ENCODE data around the gene SASH1.

Gene SASH1

GRCh38 chr6:148438632-148439031 is 96.0 kb downstream of the SASH1 start:
- no peak for DNase-seq (ENCODE audit: extremely low spot score)
- POLR2A ChIA-PET, result no interaction called here

DNA sequence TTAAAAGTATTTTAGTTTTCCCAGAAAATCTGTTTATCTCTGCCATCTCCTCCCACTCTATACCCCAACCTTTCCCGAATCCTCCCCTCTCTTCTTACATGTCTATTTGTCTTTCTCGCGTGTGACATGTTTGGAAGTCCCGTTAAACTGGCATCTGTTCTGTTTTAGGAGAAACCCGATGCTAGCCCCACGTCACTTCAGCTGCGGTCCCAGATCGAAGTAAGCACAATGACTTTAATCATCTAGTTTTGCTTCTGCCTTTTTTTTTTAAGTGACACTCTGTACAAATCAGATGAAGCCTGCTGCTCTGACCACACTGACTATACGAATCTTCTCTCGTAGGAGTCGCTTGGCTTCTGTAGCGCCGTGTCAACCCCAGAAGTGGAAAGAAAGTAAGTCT is 97.4 kb downstream of the SASH1 start:
- POLR2A ChIA-PET, result no interaction called here

More at GRCh38 chr6:148438632-148439031, 96.0 kb downstream of the SASH1 start:
- CTCF ChIA-PET, result no interaction called here
- TF ChIP-seq, protein P1, sequence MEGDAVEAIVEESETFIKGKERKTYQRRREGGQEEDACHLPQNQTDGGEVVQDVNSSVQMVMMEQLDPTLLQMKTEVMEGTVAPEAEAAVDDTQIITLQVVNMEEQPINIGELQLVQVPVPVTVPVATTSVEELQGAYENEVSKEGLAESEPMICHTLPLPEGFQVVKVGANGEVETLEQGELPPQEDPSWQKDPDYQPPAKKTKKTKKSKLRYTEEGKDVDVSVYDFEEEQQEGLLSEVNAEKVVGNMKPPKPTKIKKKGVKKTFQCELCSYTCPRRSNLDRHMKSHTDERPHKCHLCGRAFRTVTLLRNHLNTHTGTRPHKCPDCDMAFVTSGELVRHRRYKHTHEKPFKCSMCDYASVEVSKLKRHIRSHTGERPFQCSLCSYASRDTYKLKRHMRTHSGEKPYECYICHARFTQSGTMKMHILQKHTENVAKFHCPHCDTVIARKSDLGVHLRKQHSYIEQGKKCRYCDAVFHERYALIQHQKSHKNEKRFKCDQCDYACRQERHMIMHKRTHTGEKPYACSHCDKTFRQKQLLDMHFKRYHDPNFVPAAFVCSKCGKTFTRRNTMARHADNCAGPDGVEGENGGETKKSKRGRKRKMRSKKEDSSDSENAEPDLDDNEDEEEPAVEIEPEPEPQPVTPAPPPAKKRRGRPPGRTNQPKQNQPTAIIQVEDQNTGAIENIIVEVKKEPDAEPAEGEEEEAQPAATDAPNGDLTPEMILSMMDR (IDR thresholded peaks at IDR 0.05; ENCODE audit: control extremely low read depth, extremely low read depth, low read depth, missing control alignments), result no peak

DNA sequence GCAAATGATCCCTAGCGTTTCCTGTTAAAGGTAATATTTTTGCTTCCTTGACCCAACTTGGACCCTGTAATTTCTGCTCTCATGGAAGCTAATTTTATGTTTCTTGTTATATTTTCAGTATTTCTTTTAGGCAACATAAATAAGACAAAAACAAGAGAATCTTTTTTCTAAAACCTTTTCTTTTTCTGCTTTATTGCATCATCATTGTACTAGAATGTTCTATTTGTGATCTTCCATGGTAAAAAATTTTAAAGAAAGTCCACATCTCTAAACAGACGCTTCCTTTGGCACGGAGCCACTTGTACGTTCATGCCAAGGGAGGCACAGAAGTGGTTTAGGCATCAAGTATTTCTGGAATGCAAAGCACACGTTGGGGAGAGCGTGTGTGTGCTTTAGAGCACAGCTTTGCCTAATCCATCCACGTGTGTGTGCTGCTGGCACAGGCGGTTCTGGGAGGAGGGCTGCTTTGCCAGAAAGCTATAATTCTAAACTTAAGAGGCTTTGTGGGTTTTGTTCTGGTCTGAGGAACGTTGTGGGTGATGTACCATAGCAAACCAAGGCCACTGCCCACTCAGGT is 98.3 kb downstream of the SASH1 start:
- no peak for DNase-seq (ENCODE audit: extremely low spot score)
- POLR2A ChIA-PET, result no interaction called here
- CTCF ChIA-PET, result no interaction called here
- TF ChIP-seq, protein P1 (IDR thresholded peaks at IDR 0.05; ENCODE audit: control extremely low read depth, extremely low read depth, low read depth, missing control alignments), result no peak

More for the DNA sequence above, 97.4 kb downstream of the SASH1 start:
- CTCF ChIA-PET, result interaction anchor here (0.8 to 1.2 kb wide), 3 partner anchors 10 to 255 kb away, joined by 3 read pairs; no protein-coding TSS in a partner anchor
- TF ChIP-seq, protein P1 (IDR thresholded peaks at IDR 0.05; ENCODE audit: control extremely low read depth, extremely low read depth, low read depth, missing control alignments), result no peak
- DNase-seq (ENCODE audit: extremely low spot score), result no peak

GRCh38 chr6:148441454-148441911 is 98.8 kb downstream of the SASH1 start:
- POLR2A ChIA-PET, result no interaction called here
- CTCF ChIA-PET, result no interaction called here
- TF ChIP-seq, protein P1 (IDR thresholded peaks at IDR 0.05; ENCODE audit: control extremely low read depth, extremely low read depth, low read depth, missing control alignments), result no peak
- DNase-seq (ENCODE audit: extremely low spot score), result no peak

DNA sequence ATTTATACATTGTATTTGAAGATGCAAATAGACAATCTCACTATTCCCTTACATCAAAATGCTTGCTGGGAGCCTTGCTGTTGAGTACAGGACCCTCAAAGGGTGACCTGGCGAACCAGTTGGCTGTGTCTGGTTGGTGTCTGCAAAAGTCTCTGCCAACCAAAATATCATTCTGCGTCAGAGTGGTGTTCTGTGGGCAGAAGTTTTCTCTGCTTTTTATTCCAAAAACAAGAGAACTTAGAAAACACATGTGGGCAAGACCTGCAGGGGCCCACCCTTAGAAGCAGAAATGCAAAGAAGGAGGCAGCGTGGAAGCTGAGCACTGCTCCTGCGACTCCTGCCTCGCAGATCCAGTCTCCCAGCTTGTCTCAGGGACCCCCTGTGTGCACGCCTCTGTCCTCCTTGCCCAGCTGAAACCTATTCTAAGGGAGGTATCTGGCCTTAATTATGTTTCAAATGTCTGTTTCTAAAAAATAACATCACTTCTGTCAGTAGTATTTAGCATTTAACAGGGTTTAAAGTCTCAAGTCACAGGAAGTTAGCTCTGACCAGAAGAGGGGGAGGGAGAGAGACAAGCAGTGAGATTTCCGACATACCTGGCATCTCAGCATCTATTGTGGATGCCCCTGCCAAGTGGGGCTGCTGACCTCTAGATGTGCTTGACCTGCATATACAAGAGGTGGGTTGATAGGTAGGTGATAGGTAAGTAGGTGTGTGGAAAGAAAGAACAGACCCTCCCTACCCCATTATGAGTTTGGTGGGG is 101.3 kb downstream of the SASH1 start:
- TF ChIP-seq, protein P1 (IDR thresholded peaks at IDR 0.05; ENCODE audit: control extremely low read depth, extremely low read depth, low read depth, missing control alignments), result no peak
- POLR2A ChIA-PET, result no interaction called here
- CTCF ChIA-PET, result interaction anchor here (1.0 kb wide), 1 partner anchor 20 kb away, joined by 3 read pairs; no protein-coding TSS in a partner anchor
- no peak for DNase-seq (ENCODE audit: extremely low spot score)

DNA sequence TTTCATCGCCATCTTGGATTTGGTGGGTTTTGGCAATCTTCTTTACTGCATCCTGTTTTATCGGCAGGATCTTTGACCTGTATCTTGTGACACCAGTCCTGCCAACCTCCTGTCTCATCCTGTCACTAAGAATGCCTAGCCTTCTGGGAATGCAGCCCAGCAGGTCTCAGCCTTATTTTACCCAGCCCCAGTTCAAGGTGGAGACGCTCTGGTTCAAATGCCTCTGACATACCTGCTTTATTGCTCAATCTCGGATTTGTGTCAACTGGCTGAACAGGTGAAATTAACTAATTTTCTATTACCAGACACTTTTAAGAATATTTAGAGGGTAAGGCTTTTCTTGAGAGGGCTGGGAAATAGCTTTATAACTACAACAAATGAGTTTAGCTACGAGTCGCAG is 102.5 kb downstream of the SASH1 start:
- CTCF ChIA-PET, result interaction anchor here (0.9 kb wide), 1 partner anchor 19 kb away, joined by 3 read pairs; no protein-coding TSS in a partner anchor
- POLR2A ChIA-PET, result no interaction called here
- TF ChIP-seq, protein P1 (IDR thresholded peaks at IDR 0.05; ENCODE audit: control extremely low read depth, extremely low read depth, low read depth, missing control alignments), result no peak
- DNase-seq (ENCODE audit: extremely low spot score), result no peak

Data from GM10248 (cell line).